Measurements from ENCODE around the gene RNF26. TPM values are rescaled to one million over a fixed set of nuclear protein-coding genes. Genes with fewer than 3 reads are reported as not detected.
A peak's percentile ranks its signal among the peaks of the same experiment; 100 is the strongest.

RNF26 gene
- total and polyA plus RNA-seq, 2 of the 13 experiments (the other 11 are each of a cell fraction or from before 2014, with no cell fraction given), result 11.9 to 26.3 TPM

DNA sequence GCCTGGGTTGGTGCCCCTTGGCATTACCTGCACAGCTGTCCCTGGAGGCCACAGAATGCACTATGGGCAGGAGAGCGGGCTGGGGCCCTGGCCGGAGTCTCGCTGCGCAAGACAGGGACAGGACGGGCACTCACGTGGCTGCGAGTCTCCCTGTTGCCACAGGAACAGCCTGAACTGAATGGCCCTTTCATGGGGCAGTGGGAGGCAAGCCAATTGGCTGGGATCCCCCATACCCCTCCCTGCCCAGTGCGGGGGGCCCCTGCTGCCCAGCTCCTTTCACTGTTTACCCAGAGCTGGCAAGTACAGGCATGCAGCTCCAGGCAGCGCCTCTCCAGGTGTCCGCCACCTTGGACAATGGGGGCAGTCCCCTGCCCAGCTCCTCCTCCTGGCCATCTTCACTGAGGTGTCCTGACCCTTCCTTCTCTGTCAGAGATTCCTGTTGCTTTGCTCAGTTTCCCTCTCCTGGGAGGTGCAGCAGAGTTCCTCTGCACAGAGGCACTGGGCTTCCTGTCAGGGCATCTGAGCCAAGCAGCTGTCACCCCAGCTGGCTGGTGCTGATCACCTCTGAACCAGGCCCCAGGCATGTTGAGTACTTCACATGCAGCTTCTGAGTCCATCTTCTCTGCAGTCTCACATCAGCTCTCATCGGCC is 42.0 kb downstream of the RNF26 start (continued):
- TF ChIP-seq, protein P1, sequence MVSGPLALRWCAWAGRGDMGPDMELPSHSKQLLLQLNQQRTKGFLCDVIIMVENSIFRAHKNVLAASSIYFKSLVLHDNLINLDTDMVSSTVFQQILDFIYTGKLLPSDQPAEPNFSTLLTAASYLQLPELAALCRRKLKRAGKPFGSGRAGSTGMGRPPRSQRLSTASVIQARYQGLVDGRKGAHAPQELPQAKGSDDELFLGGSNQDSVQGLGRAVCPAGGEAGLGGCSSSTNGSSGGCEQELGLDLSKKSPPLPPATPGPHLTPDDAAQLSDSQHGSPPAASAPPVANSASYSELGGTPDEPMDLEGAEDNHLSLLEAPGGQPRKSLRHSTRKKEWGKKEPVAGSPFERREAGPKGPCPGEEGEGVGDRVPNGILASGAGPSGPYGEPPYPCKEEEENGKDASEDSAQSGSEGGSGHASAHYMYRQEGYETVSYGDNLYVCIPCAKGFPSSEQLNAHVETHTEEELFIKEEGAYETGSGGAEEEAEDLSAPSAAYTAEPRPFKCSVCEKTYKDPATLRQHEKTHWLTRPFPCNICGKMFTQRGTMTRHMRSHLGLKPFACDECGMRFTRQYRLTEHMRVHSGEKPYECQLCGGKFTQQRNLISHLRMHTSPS (CRISPR knock-in tag; IDR thresholded peaks at IDR 0.05; ENCODE audit: low read depth), result peak; percentile 98
- TF ChIP-seq, protein P2, sequence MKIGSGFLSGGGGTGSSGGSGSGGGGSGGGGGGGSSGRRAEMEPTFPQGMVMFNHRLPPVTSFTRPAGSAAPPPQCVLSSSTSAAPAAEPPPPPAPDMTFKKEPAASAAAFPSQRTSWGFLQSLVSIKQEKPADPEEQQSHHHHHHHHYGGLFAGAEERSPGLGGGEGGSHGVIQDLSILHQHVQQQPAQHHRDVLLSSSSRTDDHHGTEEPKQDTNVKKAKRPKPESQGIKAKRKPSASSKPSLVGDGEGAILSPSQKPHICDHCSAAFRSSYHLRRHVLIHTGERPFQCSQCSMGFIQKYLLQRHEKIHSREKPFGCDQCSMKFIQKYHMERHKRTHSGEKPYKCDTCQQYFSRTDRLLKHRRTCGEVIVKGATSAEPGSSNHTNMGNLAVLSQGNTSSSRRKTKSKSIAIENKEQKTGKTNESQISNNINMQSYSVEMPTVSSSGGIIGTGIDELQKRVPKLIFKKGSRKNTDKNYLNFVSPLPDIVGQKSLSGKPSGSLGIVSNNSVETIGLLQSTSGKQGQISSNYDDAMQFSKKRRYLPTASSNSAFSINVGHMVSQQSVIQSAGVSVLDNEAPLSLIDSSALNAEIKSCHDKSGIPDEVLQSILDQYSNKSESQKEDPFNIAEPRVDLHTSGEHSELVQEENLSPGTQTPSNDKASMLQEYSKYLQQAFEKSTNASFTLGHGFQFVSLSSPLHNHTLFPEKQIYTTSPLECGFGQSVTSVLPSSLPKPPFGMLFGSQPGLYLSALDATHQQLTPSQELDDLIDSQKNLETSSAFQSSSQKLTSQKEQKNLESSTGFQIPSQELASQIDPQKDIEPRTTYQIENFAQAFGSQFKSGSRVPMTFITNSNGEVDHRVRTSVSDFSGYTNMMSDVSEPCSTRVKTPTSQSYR (CRISPR knock-in tag; IDR thresholded peaks at IDR 0.05; ENCODE audit: borderline replicate concordance), result peak; percentile 23; the same call in 1 of the 2 replicates
- TF ChIP-seq ZNF709 (CRISPR knock-in tag; IDR thresholded peaks at IDR 0.05) (no peak), ZSCAN21 (CRISPR knock-in tag; IDR thresholded peaks at IDR 0.05; ENCODE audit: borderline replicate concordance) (no peak; the same call in 1 of the 2 replicates), ERF (CRISPR knock-in tag; IDR thresholded peaks at IDR 0.05) (peak; percentile 64; the same call in 1 of the 2 replicates), ZNF569 (CRISPR knock-in tag; IDR thresholded peaks at IDR 0.05; ENCODE audit: borderline replicate concordance) (no peak), ZNF30 (CRISPR knock-in tag; IDR thresholded peaks at IDR 0.05) (no peak), PAX8 (CRISPR knock-in tag; IDR thresholded peaks at IDR 0.05; ENCODE audit: borderline replicate concordance) (no peak), ZNF367 (CRISPR knock-in tag; IDR thresholded peaks at IDR 0.05; ENCODE audit: borderline replicate concordance) (no peak), MED1 (CRISPR knock-in tag; IDR thresholded peaks at IDR 0.05) (peak; percentile 72)
- TF ChIP-seq, protein P3, sequence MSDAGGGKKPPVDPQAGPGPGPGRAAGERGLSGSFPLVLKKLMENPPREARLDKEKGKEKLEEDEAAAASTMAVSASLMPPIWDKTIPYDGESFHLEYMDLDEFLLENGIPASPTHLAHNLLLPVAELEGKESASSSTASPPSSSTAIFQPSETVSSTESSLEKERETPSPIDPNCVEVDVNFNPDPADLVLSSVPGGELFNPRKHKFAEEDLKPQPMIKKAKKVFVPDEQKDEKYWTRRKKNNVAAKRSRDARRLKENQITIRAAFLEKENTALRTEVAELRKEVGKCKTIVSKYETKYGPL (CRISPR knock-in tag; IDR thresholded peaks at IDR 0.05), result no peak
- TF ChIP-seq, protein P4, sequence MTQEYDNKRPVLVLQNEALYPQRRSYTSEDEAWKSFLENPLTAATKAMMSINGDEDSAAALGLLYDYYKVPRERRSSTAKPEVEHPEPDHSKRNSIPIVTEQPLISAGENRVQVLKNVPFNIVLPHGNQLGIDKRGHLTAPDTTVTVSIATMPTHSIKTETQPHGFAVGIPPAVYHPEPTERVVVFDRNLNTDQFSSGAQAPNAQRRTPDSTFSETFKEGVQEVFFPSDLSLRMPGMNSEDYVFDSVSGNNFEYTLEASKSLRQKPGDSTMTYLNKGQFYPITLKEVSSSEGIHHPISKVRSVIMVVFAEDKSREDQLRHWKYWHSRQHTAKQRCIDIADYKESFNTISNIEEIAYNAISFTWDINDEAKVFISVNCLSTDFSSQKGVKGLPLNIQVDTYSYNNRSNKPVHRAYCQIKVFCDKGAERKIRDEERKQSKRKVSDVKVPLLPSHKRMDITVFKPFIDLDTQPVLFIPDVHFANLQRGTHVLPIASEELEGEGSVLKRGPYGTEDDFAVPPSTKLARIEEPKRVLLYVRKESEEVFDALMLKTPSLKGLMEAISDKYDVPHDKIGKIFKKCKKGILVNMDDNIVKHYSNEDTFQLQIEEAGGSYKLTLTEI (CRISPR knock-in tag; conservative IDR thresholded peaks at IDR 0.05), result no peak
- TF ChIP-seq, protein P5, sequence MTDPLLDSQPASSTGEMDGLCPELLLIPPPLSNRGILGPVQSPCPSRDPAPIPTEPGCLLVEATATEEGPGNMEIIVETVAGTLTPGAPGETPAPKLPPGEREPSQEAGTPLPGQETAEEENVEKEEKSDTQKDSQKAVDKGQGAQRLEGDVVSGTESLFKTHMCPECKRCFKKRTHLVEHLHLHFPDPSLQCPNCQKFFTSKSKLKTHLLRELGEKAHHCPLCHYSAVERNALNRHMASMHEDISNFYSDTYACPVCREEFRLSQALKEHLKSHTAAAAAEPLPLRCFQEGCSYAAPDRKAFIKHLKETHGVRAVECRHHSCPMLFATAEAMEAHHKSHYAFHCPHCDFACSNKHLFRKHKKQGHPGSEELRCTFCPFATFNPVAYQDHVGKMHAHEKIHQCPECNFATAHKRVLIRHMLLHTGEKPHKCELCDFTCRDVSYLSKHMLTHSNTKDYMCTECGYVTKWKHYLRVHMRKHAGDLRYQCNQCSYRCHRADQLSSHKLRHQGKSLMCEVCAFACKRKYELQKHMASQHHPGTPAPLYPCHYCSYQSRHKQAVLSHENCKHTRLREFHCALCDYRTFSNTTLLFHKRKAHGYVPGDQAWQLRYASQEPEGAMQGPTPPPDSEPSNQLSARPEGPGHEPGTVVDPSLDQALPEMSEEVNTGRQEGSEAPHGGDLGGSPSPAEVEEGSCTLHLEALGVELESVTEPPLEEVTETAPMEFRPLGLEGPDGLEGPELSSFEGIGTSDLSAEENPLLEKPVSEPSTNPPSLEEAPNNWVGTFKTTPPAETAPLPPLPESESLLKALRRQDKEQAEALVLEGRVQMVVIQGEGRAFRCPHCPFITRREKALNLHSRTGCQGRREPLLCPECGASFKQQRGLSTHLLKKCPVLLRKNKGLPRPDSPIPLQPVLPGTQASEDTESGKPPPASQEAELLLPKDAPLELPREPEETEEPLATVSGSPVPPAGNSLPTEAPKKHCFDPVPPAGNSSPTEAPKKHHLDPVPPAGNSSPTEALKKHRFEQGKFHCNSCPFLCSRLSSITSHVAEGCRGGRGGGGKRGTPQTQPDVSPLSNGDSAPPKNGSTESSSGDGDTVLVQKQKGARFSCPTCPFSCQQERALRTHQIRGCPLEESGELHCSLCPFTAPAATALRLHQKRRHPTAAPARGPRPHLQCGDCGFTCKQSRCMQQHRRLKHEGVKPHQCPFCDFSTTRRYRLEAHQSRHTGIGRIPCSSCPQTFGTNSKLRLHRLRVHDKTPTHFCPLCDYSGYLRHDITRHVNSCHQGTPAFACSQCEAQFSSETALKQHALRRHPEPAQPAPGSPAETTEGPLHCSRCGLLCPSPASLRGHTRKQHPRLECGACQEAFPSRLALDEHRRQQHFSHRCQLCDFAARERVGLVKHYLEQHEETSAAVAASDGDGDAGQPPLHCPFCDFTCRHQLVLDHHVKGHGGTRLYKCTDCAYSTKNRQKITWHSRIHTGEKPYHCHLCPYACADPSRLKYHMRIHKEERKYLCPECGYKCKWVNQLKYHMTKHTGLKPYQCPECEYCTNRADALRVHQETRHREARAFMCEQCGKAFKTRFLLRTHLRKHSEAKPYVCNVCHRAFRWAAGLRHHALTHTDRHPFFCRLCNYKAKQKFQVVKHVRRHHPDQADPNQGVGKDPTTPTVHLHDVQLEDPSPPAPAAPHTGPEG (CRISPR knock-in tag; IDR thresholded peaks at IDR 0.05), result no peak; the same call in 1 of the 2 replicates
